ENCODE measurements around the gene UBE2V1. TPM values are rescaled to one million over a fixed set of nuclear protein-coding genes. Genes with fewer than 3 reads are reported as not detected.
A peak's percentile ranks its signal among the peaks of the same experiment; 100 is the strongest.

UBE2V1 gene
- polyA plus RNA-seq, 1 experiment = 101 TPM

GRCh38 chr20:50111829-50112495, 988 bp downstream of the UBE2V1 start:
- POLR2A ChIA-PET = no interaction called here
- CTCF ChIA-PET = interaction anchor here (0.8 to 3.1 kb wide), 5 partner anchors 26 to 983 kb away, joined by 3 to 12 read pairs (median 3); no protein-coding TSS in a partner anchor
- no peak for DNase-seq (ENCODE audit: low read depth)
- Histone ChIP-seq H3K36me3 (ENCODE audit: control insufficient read depth, insufficient read depth, low read length) (no peaks in the 10 kb centered on the region; the same call in 1 of the 2 replicates), H3K27me3 (ENCODE audit: control insufficient read depth, insufficient read depth, low read length) (no peaks in the 10 kb centered on the region), H3K4me3 (ENCODE audit: low read depth, low read length) (peak overlapping the region; percentile 80)
- TF ChIP-seq CTCF (IDR thresholded peaks at IDR 0.05; ENCODE audit: insufficient read depth, low read depth, low read length) = no peak

- Histone ChIP-seq H3K4me3 (ENCODE audit: low read depth, low read length) (peak overlapping the region; percentile 80), H3K36me3 (ENCODE audit: control insufficient read depth, insufficient read depth, low read length) (no peaks in the 10 kb centered on the region; the same call in 1 of the 2 replicates), H3K27me3 (ENCODE audit: control insufficient read depth, insufficient read depth, low read length) (no peaks in the 10 kb centered on the region)
- DNase-seq (ENCODE audit: low read depth) = no peak
- ChIA-PET CTCF (interaction anchor here (0.8 to 3.4 kb wide), 8 partner anchors 14 to 984 kb away, joined by 3 to 10 read pairs (median 3); no protein-coding TSS in a partner anchor), POLR2A (no interaction called here)
- TF ChIP-seq CTCF (IDR thresholded peaks at IDR 0.05; ENCODE audit: insufficient read depth, low read depth, low read length) = no peak
Measured at GRCh38 chr20:50111120-50111828, 1.7 kb downstream of the UBE2V1 start.

GRCh38 chr20:50110141-50111047, 2.6 kb downstream of the UBE2V1 start:
- ChIA-PET CTCF (interaction anchor here (1.0 to 3.4 kb wide), 8 partner anchors 13 to 460 kb away, joined by 3 to 10 read pairs (median 4); no protein-coding TSS in a partner anchor), POLR2A (no interaction called here)
- H3K27me3 ChIP-seq (ENCODE audit: control insufficient read depth, insufficient read depth, low read length) = no peaks in the 10 kb centered on the region
- TF ChIP-seq CTCF (IDR thresholded peaks at IDR 0.05; ENCODE audit: insufficient read depth, low read depth, low read length) = no peak
- no peaks in the 10 kb centered on the region; the same call in 1 of the 2 replicates for H3K36me3 ChIP-seq (ENCODE audit: control insufficient read depth, insufficient read depth, low read length)
- peak; percentile 33 for DNase-seq (ENCODE audit: low read depth)
- no peak overlapping the region for H3K4me3 ChIP-seq (ENCODE audit: low read depth, low read length)

GRCh38 chr20:50108556-50109235, 4.3 kb downstream of the UBE2V1 start:
- no peaks in the 10 kb centered on the region for H3K27me3 ChIP-seq (ENCODE audit: control insufficient read depth, insufficient read depth, low read length)
- H3K36me3 ChIP-seq (ENCODE audit: control insufficient read depth, insufficient read depth, low read length) = no peaks in the 10 kb centered on the region; the same call in 1 of the 2 replicates
- no peak overlapping the region for H3K4me3 ChIP-seq (ENCODE audit: low read depth, low read length)
- CTCF ChIA-PET = interaction anchor here (1.6 to 3.4 kb wide), 2 partner anchors 22 to 24 kb away, joined by 5 to 10 read pairs; no protein-coding TSS in a partner anchor
- DNase-seq (ENCODE audit: low read depth) = no peak
- POLR2A ChIA-PET = no interaction called here
- TF ChIP-seq CTCF (IDR thresholded peaks at IDR 0.05; ENCODE audit: insufficient read depth, low read depth, low read length) = no peak

Data from BJ (cell line).